ENCODE results near the gene AZIN2.

DNA sequence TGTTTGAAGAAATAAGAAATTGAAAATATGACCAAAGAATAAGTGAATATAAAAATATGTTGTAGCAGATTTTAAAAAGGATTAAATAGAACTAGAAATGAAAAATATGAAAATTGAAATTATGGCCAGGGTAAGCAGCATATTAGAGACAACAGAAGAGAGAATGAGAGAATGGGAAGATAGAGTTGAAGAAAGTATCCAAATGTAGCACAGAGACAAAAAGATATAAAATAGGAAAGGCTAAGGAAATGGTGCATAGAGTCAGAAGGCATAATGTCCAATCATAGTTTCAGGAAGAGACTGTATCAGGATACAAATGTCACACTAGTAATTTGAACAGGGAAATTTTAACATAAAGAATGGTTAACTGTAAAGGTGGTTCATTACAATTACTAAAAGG, 29.5 kb downstream of the AZIN2 start:
- TF ChIP-seq EZH2 (IDR thresholded peaks at IDR 0.05; ENCODE audit: borderline replicate concordance, low read depth, low read length, severe bottlenecking) = no peak
- TF ChIP-seq, protein P1, sequence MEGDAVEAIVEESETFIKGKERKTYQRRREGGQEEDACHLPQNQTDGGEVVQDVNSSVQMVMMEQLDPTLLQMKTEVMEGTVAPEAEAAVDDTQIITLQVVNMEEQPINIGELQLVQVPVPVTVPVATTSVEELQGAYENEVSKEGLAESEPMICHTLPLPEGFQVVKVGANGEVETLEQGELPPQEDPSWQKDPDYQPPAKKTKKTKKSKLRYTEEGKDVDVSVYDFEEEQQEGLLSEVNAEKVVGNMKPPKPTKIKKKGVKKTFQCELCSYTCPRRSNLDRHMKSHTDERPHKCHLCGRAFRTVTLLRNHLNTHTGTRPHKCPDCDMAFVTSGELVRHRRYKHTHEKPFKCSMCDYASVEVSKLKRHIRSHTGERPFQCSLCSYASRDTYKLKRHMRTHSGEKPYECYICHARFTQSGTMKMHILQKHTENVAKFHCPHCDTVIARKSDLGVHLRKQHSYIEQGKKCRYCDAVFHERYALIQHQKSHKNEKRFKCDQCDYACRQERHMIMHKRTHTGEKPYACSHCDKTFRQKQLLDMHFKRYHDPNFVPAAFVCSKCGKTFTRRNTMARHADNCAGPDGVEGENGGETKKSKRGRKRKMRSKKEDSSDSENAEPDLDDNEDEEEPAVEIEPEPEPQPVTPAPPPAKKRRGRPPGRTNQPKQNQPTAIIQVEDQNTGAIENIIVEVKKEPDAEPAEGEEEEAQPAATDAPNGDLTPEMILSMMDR (IDR thresholded peaks at IDR 0.05; ENCODE audit: borderline replicate concordance, extremely low read depth, low read length, poor library complexity, severe bottlenecking) = no peak
